GM18511 (cell line): ENCODE results near the gene CALM1.
"Not testable (repeated sequence)": the region's sequence is repeated elsewhere in the genome, so short reads cannot be mapped to it uniquely, and the experiment has no call there.

Source experiments
- ATAC-seq: cut with Tn5 transposase; IDR thresholded peaks from one replicate; pipeline ENCODE4 v1.9.1; 2021; ENCODE audit warnings: mild to moderate bottlenecking, moderate library complexity; ENCODE audit not compliant: unreplicated experiment

CALM1 gene

DNA sequence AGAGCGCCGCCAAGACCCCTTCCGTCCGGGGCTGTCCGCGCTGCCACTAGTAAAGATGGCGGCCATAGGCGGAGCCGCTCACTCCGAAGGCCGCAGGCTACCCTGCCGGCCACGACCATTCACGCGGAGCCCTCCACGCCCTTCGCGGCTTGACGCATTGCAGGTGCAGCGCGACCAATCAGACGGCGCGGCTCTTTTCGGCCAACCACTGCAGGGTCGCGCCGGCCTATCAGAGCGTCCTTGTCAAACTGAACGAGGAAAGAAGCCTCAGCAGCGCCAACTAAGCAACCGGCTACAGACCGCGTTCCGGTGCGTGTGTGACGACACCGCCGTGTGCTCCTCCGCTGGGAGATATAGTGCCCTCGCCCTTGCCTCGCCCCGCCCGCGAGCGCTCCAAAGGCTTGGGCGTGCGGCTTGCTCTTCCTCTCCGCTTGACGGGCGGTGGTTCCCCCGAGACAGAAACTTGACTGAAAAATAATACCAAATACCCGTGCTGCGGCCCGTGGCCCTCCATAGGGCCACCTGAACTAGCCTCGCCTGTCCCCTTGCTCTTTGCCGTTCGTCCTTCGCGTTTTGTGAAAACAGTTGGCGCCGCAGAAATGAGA, 13.6 kb upstream of the CALM1 start:
- peak; percentile 92 for ATAC-seq

DNA sequence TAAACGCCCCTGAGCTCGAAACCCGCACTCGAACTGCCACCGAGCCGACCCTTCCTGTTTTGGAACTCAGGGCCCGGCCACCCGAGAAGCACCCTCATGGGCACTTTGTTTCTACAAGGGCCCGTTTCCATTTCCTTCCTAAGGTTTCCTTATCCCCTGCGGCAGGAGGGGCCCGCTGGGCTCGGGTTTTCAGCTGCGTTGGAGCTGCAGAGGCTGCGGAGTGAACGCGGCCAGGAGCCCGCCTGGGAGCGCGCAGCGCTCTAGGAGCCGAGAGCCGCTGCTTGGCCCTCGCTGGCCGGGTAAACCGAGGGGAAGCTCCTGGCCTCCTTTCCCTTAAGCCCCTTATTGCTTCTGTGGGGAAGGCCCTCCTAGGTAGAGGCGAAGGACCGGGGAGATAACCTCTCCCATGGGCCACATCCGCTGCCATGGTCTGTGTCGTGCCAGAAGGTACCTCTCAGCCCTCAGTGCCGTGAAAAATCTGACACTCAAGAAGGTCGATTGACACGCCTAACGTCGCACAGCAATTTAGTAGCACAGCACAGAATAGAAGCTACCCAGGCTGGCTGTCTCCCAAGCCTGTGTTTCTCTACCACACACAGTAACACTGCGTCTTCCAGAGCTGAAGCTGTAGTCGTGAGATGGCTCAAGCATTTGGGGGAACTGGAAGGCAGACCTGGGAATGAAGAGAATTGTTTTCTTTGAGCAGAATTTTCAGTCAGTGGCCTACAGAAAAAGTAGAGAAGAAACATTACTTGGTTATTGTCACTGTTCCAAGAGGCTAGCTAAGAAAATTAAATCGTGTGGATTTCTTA, 12.9 kb upstream of the CALM1 start:
- peak; percentile 23 for ATAC-seq

DNA sequence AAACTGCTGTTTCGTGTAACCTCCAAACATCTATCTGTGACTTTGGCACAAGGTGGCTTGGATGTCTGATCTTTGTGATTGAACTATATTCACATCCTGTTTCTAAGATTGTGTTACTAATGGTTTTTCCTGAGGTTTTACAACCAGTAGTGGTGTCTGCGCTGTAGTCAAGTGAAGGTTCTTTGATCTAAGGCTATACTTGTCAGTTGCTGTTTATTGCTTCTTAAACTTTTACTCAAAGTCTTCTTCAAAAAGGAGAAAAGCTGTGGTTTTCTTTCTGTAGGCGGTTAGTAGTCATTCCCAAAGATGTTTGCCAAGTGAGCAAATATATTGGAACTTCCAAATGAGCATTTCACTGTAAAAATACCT, 12.3 kb upstream of the CALM1 start:
- ATAC-seq = no peak

DNA sequence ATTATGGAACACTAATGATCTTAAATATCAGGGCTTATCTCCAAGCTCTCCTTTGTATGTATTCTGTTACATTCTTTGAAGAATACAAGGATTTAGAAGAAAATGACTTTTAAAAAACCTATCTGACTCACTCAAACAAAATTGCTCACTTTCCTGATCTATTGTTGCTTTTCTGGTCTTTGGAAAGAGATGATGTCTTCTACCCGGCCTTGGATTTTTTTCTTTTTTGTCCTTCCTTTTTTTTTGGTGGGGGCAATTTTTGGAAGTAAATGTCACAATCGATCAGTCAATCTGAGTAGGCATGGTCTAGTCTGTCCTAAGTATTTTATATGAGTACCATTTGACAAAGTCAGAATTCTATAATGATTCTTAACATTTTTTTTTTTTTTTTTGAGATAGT, 10.5 kb upstream of the CALM1 start:
- ATAC-seq = no peak

DNA sequence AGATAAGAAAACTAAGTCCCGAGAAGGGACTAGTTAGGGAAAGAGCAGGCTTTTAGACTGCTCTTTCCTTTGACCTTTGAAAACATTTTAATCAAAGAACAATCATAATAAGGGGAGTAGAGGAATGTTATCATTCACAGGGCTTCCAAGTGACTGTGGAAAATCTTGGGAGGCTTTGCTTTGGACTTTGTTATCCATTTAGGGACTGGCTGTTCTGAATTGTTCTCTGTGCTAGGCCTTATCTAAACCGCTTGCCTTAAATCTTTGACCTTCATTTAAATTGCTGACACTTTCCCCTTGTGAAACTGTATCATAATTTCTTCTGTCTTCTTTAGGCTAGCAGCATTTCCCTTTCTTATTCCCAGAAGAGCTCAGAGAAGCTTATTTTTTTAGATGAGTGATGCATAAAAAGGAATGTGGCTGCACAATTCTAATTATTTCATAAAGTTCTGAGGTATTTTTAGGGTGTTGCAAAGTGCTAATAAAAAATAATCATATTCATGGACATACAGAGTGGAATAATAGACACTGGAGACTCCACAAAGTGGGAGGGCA, 9.5 kb upstream of the CALM1 start:
- ATAC-seq = no peak

DNA sequence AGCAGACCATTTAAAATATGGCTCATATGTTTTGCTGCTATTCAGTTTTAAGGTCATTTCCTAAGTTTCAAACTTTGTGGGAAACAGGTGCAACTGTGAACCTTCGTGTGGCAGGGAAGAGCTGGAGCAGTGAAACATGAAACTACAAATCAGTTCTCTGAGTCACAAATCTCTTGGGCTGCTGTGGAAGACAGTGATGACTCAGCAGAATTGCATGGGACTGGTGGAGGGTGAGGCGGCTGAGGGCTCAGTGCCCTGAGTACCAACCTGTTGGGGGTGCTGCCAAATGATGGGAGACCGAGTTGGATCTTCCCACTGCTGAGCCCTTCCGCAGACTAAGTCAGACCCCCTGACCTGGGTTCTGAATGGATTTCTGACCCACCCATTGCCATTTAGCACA, 8.4 kb upstream of the CALM1 start:
- ATAC-seq = no peak

DNA sequence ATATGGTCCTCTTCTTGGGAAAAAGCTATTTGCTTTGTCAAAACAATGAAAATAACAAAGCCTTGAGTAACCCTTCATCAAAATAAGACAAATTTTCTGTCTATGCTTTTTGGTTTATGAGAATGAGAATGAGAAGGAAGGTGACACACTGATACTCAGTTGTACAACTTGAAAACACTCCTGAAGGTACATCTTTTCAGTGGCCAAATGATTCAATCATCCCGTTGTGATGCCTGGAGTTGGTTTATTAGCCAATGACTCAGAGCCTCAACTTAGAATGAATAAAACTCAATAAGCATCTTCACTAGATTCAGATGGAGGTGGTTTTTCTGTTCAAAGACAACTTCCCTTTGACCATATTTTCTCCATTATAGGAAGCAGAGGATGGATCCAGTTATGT, 7.8 kb upstream of the CALM1 start:
- no peak for ATAC-seq

DNA sequence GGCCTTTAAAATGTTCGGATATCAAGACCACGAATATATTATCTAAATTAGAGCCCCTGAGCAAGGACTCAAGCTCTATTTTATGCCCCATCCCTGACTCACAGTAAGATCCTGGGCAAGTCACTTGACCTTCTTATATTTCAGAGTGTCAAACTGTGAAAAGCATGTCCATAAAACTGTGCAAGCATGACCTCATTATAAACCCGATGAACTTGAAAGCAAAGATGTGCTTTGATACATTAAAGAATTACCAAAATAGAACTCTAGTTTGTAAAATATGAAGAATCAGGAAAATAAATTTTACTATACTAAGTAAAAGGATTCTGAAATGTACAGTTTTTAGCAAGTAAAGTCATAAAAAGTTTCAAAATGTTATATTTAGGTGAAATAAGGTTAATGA, 2.9 kb upstream of the CALM1 start:
- ATAC-seq = no peak

DNA sequence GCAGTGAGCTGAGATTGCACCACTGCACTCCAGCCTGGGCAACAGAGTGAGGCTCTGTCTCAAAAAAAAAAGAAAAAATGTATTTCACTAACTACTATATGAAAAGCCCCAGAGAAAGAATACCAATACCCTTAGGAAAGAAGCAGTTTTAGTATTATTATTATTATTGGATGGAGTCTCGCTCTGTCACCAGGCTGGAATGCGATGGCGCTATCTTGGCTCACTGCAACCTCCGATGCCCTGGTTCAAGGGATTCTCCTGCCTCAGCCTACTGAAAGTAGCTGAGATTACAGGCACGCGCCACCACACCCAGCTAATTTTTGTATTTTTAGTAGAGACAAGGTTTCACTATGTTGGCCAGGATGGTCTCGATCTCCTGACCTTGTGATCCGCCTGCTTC, 2.0 kb upstream of the CALM1 start:
- ATAC-seq = not testable (repeated sequence)

DNA sequence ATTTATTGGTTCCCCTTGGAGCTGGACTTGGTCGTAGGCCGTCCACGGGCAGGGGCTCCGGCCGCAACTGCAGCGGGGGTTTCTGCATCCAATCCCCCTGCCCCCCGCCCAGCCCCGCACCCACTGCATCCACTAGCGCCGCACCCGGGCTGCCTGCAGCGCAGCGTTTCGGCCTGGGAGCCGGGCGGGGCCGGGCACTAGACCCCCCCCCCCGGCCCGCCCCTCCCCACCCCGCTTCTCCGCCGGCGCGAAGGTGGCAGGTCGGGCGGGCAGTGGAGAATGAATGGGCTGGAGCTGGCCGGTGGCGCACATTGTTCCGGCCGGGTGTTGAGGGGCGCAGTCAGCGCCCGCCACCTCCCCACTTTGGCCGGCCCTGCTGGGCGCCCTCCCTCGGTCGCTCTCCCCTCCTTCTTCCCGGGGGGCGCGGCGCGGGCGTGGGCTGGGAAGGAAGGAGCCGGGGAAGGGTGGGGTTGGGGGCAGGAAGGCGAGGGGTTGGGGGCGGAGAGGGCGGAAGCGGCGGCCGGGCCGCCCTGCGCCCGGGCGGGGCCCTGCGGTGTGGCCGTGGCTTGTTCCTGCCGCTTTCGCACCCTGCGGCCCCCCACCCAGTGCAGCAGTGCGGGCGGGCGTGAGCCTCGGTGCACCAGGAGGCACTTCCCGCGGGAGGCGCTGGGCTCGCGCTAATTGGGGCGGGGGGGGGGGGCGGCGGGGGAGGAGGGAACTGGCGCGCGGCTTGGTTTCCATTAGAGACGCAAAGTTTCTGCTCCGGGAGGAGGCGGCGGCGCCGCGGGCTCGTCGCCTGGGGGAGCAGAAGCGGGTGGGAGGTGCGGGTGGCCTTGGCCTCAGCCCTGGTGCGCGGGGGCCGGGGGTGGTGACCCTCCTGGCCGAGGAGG, 841 bp downstream of the CALM1 start:
- ATAC-seq = peak; percentile 36

DNA sequence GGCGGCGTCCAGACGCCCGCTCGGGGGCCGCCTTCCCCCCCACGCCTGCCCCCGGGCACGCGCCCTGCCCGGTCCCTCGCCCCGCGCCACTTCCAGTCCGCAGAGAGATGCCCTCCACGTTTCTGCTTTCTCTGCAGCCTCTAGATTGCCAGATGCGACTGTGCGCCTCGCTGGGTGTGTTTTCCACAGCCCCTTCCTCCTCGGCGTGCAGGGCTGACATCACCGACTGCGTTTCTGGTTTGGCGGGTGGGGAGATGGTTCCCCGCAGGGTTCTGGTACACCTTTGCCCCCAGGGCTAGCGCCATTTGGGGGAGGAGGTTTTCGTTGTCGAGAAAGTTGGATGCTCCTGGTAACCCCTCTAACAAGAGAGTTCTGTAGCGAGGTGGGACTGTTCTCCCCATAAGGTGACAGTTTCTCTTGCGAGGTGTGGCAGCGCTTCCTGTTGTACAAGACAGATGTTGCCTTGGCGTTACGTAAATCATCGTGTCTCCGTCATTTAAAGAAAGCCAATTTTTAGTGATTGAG, 1.5 kb downstream of the CALM1 start:
- ATAC-seq = peak; percentile 29

DNA sequence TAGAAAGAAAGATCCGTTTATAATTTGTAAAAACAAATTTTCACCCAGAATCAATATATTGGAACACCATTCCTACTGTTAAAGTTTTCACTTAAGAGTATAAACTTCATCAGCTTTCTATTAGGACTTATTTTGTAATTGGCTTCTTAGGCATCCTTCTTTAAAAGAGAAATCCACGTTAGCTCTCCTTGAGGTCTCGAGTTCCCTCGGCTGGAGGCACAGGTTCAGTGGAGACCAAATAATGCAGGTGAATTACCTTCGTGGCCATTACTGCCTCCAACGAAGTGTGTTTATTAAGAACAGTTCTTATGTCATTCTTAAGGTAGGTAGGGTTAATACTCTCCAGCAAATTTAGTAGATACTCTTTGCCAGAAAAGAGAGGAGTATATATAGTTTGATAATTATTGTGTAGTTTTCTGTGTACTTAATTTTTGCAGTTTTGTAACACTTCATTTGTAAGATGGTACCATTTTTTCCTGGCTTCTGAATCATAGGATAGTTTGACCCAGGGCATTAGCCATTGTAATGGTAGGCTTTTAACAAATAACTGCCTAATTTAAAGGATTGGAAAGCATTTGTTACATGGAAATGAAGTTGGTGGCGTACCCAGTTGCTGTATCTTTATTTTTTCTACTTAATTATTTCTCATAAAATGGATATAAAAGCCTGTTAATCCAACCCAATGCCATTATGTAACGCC, 2.2 kb downstream of the CALM1 start:
- no peak for ATAC-seq

DNA sequence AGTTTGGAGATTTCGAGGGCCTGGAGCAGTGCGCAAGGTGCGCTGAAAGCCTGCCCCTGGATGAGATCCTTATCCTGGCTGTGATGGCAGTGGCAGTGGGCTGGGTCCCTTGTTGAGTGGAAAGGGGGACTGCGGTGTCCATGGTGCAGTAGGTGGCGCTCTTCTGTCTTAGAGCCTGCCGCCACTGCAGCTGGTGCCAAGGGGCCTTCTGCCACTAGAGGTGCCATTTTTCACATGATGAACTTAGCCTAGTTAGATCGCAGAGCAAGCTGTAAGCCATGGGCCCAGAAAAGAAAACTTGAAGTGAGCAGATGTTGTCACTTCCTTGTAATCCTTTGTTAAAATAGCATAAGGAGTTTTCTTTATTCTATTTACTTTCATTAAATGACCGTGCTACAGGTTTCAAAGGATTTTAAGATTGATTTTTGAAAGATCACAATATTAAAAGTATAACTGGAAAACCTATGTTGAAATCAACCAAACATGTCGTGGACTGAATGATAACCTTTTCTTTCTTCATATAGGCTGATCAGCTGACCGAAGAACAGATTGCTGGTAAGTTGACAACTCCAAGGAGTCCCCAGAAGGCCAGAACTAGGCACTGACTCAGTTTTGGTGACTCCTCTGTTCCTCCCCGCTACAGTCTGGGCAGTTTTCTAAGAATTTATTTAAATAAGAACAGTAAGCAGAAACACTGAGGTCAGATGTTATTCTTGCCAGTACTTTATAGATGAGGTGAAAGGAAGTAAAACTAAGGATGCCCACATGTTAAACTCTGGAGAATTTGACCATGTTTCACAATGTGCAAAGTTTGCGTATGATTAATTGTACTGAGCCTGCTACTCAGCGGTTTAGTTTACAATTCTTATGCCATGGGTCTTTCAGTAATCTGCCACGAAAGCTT, 3.0 kb downstream of the CALM1 start:
- peak; percentile 59 for ATAC-seq

DNA sequence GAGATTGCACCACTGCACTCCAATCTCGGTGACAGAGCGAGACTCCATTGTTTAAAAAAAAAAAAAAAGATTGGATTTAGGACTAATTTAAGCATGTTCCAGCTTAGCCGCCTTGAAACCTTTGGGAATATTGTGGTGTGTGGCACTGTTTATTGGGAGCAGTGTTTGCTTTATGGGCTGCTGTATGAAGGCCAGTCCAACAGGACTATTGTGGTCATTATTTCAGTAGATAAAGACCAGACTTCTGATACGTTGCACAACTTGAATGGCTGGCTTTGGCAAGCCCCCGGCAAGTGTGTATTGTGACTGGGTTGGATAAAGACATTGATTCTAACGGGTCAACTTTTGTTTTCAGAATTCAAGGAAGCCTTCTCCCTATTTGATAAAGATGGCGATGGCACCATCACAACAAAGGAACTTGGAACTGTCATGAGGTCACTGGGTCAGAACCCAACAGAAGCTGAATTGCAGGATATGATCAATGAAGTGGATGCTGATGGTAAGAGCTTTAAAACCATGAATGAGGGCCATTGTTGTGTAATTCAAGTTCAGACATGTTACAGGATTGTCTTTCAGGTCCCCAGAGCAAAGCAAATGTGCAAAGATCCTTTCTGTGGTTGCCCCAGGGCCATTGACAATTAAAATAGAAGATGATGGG, 4.2 kb downstream of the CALM1 start:
- ATAC-seq = no peak

DNA sequence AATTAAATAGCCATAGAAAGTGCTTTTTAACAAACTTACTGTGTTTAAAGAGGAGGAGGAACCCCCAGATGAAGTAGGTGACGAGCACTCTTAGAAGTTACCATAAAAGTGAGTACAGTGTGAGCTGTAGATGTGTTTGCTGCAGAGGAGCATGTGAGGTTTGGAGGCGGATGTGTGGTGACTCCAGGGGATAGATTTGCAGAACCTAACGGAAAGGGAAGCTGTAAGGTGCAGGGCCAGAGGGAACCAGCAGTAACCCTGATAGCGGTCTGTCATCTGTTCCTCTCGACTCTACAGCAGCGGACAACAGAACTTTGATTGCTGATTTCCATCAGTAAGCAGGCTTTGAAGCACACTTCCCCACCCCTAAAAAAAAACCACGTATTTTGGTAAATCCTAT, 5.2 kb downstream of the CALM1 start:
- no peak for ATAC-seq

DNA sequence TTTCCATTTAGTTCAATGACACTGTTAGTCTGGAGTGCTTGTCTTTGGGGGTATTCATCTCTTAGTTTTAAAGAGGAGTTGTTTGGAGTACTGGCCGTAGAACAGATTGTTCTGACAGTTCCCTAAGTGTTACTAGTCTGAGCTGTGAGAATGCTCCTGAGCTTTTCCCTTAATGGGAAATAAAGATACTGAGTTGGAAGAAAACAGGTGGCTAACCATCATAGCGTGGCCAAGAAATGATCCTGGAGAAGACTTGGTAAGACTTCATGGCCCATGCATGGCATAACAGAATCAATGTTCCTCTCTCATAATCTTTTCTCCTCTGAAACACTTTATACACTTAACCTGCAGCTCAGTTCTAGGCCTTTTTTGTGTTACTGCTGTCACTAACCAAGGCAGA, 6.2 kb downstream of the CALM1 start:
- ATAC-seq = no peak

DNA sequence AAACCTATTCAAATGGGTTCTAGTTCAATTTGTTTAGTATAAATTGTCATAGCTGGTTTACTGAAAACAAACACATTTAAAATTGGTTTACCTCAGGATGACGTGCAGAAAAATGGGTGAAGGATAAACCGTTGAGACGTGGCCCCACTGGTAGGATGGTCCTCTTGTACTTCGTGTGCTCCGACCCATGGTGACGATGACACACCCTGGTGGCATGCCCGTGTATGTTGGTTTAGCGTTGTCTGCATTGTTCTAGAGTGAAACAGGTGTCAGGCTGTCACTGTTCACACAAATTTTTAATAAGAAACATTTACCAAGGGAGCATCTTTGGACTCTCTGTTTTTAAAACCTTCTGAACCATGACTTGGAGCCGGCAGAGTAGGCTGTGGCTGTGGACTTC, 8.3 kb downstream of the CALM1 start:
- ATAC-seq = no peak

DNA sequence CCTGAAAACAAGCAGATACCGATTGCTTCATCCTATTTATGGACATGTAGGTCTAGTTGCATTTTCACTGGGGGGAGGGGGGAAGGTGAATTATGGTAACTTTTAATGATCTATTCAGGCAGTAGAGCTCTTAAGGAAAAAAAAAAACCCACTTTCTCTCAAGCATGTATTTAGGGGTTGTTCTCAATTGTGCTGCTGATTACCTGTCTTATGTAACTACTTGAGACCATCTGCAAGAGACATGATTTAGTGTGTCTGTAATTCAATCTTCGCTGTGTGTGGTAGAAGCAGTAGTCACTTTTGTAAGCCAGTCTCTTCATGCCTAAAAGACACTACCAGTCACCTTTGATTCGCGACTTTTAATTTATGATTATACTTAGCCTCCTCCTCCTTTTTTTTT, 8.9 kb downstream of the CALM1 start:
- no peak for ATAC-seq

DNA sequence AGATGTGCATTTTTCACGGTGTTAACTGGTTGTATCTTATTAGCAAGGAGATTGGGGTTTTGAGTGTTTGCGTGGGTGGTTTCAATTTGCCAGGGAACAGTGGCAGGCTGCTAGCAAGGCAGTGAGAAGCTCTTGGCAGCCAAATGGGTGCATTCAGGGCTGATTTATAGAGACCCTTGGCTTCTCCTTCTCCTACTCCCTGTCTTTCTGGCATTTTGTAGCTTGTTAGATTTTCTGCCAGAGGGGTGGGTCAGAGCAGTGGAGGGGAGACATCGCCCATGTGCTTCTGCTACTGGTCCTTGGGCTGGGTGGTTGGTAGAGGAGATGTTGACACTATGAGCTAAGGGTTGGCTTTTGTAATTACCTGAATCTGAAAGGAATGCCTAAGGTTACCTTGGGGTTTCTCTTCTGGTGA, 9.6 kb downstream of the CALM1 start:
- ATAC-seq = no peak
